H7 (cell line): Measurements from ENCODE around the gene SHB. TPM values are rescaled to one million over a fixed set of nuclear protein-coding genes. Genes with fewer than 3 reads are reported as not detected.
A peak's percentile ranks its signal among the peaks of the same experiment; 100 is the strongest.

Source experiments
- DNase-seq: peaks from one replicate; pipeline ENCODE4 v3.0.0; 2012
- H3K27me3 ChIP-seq: 2 replicates; pipeline ENCODE4 v1.6.0; 2011; ENCODE audit warnings: mild to moderate bottlenecking, low read length; ENCODE audit not compliant: control insufficient read depth, insufficient read depth
- H3K36me3 ChIP-seq: replicated peaks from 2 replicates; pipeline ENCODE4 v1.5.1; 2011; ENCODE audit warnings: low read length; ENCODE audit not compliant: control insufficient read depth, insufficient read depth
- H3K4me3 ChIP-seq: 2 replicates; pipeline ENCODE4 v1.5.1; 2011; ENCODE audit warnings: low read depth, mild to moderate bottlenecking, control low read depth, low read length, moderate library complexity; ENCODE audit not compliant: insufficient read depth
- total RNA-seq: library from RNA; depleted of rRNA; stranded (reverse); fragments of >200 nt; shearing (Covaris generic); gene quantifications from 2 replicates; pipeline ENCODE4 v1.2.3, GENCODE V29; 2014

Gene SHB
- total RNA-seq, 1 experiment from 2014 or later, result 18.0 TPM

DNA sequence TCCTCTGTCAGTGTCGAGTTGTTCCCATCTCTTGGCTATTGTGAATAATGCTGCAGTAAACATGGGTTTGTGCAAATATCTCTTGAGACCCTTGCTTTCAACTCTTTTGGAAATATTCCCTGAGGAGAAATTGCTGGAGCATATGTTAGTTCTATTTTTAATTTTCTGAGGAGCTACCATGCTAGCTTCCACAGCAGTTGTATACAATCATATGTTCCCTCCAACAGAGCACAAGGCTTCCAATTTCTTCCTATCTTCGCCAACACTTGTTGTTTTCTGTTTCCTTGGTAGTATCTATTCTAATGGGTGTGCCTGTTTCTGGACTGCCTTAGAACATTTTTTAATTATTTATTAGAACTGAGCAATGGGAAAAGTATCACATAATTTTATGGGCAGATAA, 23.6 kb upstream of the SHB start:
- Histone ChIP-seq H3K36me3 (no peaks in the 10 kb centered on the region), H3K27me3 (no peaks in the 10 kb centered on the region; the same call in 1 of the 2 replicates), H3K4me3 (no peak overlapping the region)
- no peak for DNase-seq

DNA sequence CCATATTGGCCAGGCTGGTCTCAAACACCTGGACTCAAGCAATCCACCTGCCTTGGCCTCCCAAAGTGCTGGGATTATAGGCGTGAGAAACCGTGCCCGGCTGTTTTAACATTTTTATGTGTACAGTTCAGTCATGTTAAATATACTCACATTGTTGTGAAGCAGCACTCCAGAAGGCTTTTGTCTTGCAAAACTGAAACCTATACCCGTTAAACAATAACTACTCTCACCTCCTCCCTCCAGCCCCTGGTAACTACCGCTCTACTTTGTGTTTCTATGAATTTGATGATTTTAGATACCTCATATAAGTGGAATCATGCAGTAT, 23.1 kb upstream of the SHB start:
- no peak for DNase-seq
- H3K27me3 ChIP-seq, result no peaks in the 10 kb centered on the region; the same call in 1 of the 2 replicates
- no peak overlapping the region for H3K4me3 ChIP-seq
- no peaks in the 10 kb centered on the region for H3K36me3 ChIP-seq

DNA sequence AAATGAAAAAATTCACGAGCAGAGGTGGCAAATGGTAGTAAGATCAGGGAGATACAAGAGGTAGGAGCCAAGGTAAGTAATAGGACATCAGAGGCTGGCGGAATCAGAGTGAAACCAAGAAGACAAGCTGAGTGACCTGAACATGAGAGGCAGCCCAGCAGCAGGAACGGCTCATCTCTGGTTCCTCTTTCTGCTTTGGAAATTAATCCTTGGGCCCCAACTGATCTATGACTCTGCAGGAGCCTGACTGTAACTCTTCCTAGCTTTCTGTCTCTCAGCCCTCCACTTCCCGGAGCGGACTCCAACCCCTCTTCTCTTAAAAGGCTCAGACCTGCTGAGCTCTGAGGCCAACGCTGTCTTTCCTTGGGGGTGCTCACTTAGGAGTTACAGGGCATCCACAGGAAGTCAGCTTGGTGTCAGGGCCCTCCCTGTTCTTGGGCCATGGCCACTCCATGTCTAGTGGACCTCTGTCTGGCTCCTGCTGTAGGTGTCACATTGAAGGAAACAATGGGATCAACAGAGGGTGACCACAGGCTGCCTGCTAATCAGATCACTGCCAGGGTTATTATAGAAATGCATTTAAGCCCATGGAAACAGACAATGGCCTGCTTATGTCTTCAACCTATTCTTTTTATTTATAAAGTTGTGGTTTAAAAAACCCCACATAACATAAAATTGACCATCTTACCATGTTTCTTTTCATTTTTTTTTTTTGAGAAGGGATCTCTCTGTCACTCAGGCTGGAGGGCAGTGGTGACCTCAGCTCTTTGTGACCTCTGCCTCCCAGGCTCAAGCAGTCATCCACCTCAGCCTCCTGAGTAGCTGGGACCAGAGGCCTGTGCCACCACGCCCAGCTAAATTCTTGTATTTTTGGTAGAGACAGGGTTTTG, 22.5 kb upstream of the SHB start:
- no peaks in the 10 kb centered on the region for H3K36me3 ChIP-seq
- no peak for DNase-seq

DNA sequence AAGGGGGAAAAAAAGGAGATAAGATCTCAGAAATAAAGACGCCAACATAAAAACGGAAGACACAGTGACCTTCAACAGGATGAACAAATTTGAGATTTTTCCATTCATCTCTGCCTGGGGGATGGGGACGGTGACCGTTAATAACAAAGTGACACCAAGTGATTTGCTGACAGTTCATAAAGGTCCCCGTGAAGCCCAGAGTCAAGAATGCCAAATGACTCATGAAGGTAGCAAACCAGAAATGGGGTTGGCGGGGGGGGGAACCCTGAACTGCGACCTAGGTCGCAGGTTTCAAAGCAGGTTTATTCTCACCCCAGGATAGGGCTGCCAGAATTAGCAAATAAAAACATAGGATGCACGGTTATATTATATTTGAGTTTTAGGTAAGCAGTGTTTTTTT, 21.1 kb upstream of the SHB start:
- Histone ChIP-seq H3K36me3 (no peaks in the 10 kb centered on the region), H3K4me3 (no peak overlapping the region), H3K27me3 (no peaks in the 10 kb centered on the region; the same call in 1 of the 2 replicates)
- no peak for DNase-seq

More for the DNA sequence above, 22.5 kb upstream of the SHB start:
- Histone ChIP-seq H3K4me3 (no peak overlapping the region), H3K27me3 (no peaks in the 10 kb centered on the region; the same call in 1 of the 2 replicates)

DNA sequence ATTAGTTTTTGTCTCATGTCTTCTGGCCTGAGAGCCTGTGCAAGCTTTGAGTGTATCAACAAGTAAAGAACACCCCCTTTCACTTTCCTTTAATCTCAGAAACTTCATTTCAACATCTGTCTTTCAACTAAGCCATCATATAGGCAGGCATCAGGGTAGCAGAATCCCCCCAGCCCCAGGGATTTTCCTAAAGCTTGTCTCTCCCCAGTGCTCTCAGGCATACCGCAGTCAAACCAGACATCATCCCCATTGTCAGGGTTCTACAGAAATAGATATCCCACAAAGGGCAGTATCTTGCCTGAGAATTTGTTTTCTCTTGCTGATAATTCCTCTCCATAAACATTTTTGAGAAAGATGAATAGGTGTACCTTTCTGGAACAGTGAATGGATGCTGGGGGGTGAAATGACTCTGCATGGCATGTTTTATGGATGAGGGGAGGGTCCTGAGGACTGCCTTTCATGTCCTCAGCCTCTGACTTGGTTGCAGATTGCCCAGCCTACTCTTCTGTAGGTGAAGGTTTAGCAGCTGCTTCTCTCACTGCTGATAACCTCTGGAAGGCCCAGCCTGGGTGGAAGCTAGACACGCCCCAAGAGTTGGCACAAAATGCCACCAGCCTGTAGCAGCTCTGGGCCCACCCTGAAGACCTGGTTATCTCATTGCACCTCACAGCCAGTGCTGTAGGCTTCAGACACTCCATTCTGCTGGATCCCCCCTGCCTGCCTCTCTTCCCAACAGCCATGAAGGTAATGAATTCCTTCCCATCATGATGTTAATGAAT, 20.5 kb upstream of the SHB start:
- DNase-seq, result peak; percentile 38
- H3K4me3 ChIP-seq, result no peak overlapping the region
- no peaks in the 10 kb centered on the region for H3K36me3 ChIP-seq
- H3K27me3 ChIP-seq, result no peaks in the 10 kb centered on the region; the same call in 1 of the 2 replicates

DNA sequence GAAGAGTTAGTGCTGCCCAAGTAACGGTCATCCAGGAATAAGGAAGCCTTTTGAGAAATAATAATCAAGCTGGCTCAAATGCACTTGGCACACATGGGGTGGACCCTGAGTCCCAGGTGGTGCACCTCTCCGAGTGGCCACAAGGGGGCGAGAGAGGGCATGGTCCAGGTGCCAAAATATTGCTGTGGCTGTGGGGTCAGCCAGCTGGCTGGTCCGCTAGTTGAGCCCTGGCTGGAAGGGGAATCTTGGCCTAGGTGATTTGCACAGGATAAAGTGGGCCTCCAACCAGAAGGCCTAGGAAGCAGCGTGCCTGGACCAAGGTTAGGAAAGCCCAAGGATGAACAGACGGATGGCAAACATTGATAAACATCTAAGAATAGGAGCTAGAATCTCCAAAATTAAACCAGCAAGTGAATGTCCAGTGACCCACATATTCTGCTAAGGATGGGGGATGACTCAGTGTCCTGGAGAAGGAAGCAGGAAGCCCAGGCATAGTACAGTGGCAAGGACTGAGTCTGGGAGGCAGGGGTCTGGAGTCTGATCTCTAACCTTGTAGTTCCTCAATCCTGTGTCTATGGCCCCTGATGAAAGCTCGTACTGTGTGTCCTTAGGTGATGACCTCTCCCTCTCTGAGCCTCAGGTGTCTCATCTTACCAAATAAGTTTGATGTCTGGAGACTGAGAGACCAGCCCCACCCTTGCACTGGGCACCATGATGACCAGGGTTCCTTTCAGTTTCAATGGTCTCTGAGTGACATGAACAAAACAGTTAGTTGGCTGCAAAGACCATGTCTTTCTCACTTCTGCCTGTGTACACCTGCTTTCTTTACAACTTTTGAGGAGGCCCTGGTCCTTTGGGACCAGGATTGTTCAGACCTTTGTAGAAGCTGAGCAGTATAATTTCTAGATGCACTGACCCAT, 19.2 kb upstream of the SHB start:
- Histone ChIP-seq H3K4me3 (no peak overlapping the region), H3K36me3 (no peaks in the 10 kb centered on the region), H3K27me3 (no peaks in the 10 kb centered on the region; the same call in 1 of the 2 replicates)
- DNase-seq, result peak; percentile 77

DNA sequence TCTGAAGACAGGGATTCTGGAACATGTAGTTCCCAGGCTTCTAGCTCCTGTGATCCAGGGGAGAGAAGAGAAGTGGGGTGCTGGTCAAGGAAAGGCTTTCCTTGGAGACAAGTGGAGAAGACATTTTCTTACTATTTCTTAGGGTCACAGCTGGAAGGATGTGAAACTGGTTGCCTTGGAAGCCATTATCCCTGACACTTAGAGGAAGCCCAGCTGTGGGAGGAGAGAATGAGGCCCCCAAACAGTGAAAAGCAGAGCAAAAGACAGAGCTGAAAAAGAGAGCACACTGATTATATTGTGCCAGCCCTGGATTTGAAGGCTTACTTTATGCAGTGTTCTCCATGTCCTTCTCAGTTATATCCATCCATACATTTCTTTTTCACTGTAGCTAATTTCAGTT, 17.5 kb upstream of the SHB start:
- H3K36me3 ChIP-seq, result no peaks in the 10 kb centered on the region

DNA sequence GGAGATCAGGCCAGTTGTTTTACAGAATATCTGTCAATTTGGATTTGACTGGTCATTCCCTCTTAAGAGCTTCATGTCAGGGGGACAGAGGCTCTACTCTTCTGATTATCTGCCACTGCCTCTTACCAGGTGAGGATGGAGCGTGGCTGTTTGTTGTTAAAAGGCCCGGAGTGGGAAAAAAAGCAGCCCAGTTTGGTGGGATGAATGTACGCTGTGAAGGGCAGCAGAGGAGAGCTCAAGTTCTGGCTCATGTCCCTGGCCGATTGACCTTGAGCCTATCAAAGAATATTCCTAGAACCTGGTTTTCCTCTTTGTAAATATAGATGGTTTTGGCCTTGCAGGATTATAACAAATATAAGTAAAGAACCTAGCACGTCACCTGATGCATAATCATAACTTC, 16.3 kb upstream of the SHB start:
- DNase-seq, result no peak
- Histone ChIP-seq H3K36me3 (no peaks in the 10 kb centered on the region), H3K27me3 (no peaks in the 10 kb centered on the region; the same call in 1 of the 2 replicates), H3K4me3 (no peak overlapping the region)

More for the DNA sequence above, 17.5 kb upstream of the SHB start:
- no peak for DNase-seq
- Histone ChIP-seq H3K4me3 (no peak overlapping the region), H3K27me3 (no peaks in the 10 kb centered on the region; the same call in 1 of the 2 replicates)

DNA sequence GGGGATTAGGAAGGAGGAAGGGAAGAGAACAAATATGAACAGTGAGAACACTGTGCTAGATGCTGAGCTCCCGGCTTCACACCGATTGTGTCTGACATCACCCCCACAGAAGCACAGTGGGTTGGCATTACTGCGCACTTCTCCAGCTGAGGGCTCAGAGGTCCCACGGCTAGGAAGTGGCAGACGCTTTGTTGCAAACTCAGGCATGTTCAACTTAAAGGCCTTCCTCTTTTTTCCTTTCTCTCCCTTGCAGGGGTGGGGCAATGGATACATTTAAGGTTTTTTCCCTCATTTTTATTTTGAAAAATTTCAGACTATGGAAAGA, 15.5 kb upstream of the SHB start:
- Histone ChIP-seq H3K27me3 (no peaks in the 10 kb centered on the region; the same call in 1 of the 2 replicates), H3K36me3 (no peaks in the 10 kb centered on the region), H3K4me3 (no peak overlapping the region)
- DNase-seq, result no peak

DNA sequence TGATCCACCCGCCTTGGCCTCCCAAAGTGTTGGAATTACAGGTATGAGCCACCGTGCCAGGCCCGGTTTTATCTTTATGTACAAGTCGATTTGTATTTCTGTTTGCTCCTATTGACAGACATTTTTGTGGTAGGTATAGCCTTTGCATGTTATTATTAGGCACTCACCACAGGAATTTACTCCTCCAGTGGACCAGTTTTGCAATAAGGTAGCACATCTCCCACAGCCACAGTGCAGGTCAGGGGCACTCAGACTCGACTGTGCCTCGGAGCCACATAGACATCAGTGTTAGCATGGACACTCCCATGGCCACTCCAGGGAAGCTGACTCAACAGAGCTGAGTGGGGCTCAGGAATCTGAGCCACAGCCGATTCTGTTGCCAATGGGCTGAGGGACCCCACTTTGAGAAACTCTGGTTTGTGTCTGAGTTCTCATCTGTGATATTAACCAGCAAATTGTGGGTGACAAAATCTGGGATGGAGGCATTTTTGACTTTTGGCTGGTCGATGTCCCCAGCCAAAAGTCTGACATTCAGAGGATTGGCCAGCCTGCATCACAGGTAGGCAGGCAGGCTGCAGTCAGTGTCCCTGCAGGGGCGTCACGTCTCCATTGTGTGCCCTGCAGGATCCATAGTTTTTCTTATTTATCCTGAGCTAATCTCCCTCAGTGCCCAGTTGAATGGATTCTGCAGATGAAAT, 15.0 kb upstream of the SHB start:
- H3K36me3 ChIP-seq, result no peaks in the 10 kb centered on the region
- no peak for DNase-seq
- H3K27me3 ChIP-seq, result no peaks in the 10 kb centered on the region; the same call in 1 of the 2 replicates
- H3K4me3 ChIP-seq, result no peak overlapping the region

DNA sequence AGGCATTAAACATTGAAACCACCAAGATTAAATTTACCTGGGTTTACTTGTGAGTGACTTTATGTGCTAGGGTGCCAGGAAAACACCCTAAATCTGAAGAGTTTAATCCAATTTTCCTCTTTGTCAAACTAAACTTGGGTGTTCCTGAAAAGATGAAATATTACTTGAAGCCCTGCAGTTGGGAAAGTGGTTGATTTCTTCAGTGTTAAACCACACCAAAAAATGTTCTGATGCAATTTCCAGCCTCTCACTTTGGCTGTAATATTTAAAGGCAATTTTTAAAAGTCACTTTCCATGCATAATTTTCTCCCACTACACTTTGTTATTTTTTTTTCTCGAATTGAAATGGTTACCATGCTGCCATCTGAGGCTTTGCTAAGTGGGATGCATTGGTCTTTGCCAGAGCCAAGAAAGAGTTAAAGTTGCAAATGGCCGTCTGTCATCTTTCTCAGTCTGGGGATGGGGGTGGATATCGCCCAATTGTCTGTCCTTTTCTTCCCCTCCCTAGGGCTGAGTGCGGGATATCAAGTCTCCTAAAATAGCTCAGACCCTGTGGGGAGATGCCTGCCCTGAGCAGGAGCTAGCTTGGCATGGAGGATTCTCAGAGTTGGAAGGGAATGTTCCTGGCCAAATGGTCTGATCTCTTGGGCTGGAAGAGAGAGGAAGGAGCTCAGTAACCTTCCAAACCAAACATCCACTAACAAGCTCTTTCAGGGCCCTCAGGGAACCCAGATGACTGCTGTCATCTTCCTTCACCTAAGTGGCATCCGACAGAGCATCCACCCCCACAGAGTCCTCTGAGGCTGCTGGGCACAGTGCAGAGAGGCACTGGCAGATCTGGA, 13.6 kb upstream of the SHB start:
- no peak overlapping the region for H3K4me3 ChIP-seq
- no peaks in the 10 kb centered on the region for H3K36me3 ChIP-seq
- no peaks in the 10 kb centered on the region for H3K27me3 ChIP-seq
- DNase-seq, result no peak

DNA sequence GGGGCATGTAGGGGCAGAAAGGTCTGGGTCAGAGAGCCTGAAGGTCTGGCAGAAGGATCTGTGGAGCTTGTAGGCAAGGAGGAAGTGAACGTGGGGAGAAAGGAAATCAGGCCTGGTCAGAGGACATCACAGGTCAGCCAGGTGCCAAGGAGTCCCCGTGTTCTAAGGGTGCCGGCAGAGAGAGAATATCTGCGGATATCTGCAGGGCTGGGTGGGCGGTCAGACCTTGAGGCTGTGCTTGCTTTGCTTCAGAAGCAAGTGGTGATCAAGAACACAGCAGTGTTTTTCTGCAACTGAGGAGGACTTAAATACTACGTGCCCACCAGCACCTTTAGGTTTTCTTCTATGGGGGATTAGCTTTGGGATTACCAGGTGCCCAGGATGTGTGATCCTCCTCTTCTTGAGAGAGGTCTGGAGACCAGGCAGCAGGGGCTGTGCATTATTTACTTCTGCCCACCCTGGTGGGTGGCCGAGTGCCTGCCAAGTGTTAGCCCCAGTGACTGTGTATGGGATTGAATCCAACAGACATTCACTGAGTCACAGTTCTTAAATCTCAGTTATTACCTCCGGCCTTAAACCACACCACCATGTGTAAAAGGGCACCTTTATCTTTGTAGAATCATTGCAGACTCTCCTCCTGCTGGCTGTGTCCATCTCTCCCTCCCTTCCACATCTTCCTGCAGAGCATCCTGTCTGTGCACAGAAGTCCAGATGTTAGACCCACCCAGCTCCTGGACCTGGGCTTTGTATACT, 12.5 kb upstream of the SHB start:
- H3K27me3 ChIP-seq, result no peaks in the 10 kb centered on the region
- H3K36me3 ChIP-seq, result no peaks in the 10 kb centered on the region
- no peak overlapping the region for H3K4me3 ChIP-seq
- DNase-seq, result no peak
